Measurements from ENCODE around the gene DHRS7B.

- TF ChIP-seq CTCF (conservative IDR thresholded peaks at IDR 0.05; ENCODE audit: low read depth, low read length) (no peak), EZH2 (IDR thresholded peaks at IDR 0.05; ENCODE audit: low read length, unreplicated experiment) (no peak)
Measured at GRCh38 chr17:21171309-21171922, 44.7 kb downstream of the DHRS7B start.

Measured in PC-3 (cell line).